A549 (cell line): ENCODE results near the gene CUL1.

Experiments used
- HDAC2 ChIP-seq: fragments of 200-600 bp; sonication (generic); IDR thresholded peaks from 2 replicates; pipeline ENCODE4 v1.6.1; 2016
- ZFP36 ChIP-seq: fragments of 450-650 bp; IDR thresholded peaks from 2 replicates; pipeline ENCODE4 v1.6.1; 2014; ENCODE audit warnings: borderline replicate concordance; ENCODE audit not compliant: partially characterized antibody

- TF ChIP-seq ZFP36 (no peak), HDAC2 (no peak)
Observed at GRCh38 chr7:148850564-148850963, 151.9 kb downstream of the CUL1 start.
